Testis (tissue), 3 donors: ENCODE data around the gene SLC22A4. TPM values are rescaled to one million over a fixed set of nuclear protein-coding genes. Genes with fewer than 3 reads are reported as not detected.

Experiments
- DNase-seq: peaks from one replicate; pipeline ENCODE4 v3.0.0-alpha.2; 2019
- H3K27ac ChIP-seq, 2 donors: fragments of 200-600 bp; sonication (generic); one replicate each; pipeline ENCODE4 v1.5.1; 2019
- H3K27me3 ChIP-seq: fragments of 200-600 bp; sonication (generic); one replicate; pipeline ENCODE4 v1.5.1; 2019
- H3K36me3 ChIP-seq: fragments of 200-600 bp; sonication (generic); one replicate; pipeline ENCODE4 v1.5.1; 2017; ENCODE audit warnings: low read depth; ENCODE audit errors: missing control alignments
- H3K4me1 ChIP-seq: fragments of 200-600 bp; sonication (generic); one replicate; pipeline ENCODE4 v1.5.1; 2019
- H3K4me3 ChIP-seq, 2 donors: fragments of 200-600 bp; sonication (generic); one replicate each; pipeline ENCODE4 v1.5.1; 2017 to 2019
- H3K9me3 ChIP-seq: fragments of 200-600 bp; sonication (generic); one replicate; pipeline ENCODE4 v1.5.1; 2017
- CTCF ChIP-seq, 3 experiments: fragments of 450-650 bp in 2 of 3; fragments of 200-600 bp in 1 of 3; sonication (generic) in 1 of 3; IDR thresholded peaks; one replicate each; pipeline ENCODE4 v1.5.1; 2016 to 2019; ENCODE audit warnings: antibody characterized with exemption in 3 of 3, mild to moderate bottlenecking in 2 of 3, moderate library complexity in 1 of 3
- POLR2A ChIP-seq: fragments of 450-650 bp; IDR thresholded peaks from one replicate; pipeline ENCODE4 v1.6.1; 2017; ENCODE audit warnings: antibody characterized with exemption, mild to moderate bottlenecking, moderate library complexity
- WGBS, 2 donors: methylation state at CpG; one replicate each; pipeline ENCODE4 v1.1.5; 2018; 5-methylcytosine and 5-hydroxymethylcytosine counted together
- intact Hi-C: fragments of 100-400 bp; cut with DNase I; formaldehyde crosslinking; loops from one replicate; pipeline ENCODE4 v1.15.1; 2023; ENCODE audit warnings: low total_unique reads
- microRNA-seq, 2 donors: library from miRNA; unstranded; fragments of <30 nt; microRNA quantifications; one replicate each; pipeline ENCODE4, GENCODE V29; 2016; ENCODE audit warnings: borderline number of aligned reads in 2 of 2, borderline replicate concordance in 1 of 2
- polyA plus RNA-seq: library from polyadenylated mRNA; stranded (reverse); fragments of 350-450 nt; fragmentation: Illumina TruSeq; extraction: RNeasy Lipid Tissue Mini Kit (QIAGEN cat#74804); gene quantifications from one replicate; pipeline ENCODE4 v1.2.3, GENCODE V29; 2014; ENCODE audit warnings: low read depth, low replicate concordance; ENCODE audit not compliant: insufficient read depth
- small RNA-seq, 2 donors: library from RNA; depleted of rRNA; stranded (forward); fragments of <200 nt; gene quantifications; one replicate each; pipeline ENCODE3, GENCODE V24; 2016
- total RNA-seq, 2 donors: library from RNA; depleted of rRNA; stranded (reverse); fragments of >200 nt; gene quantifications; one replicate each; pipeline ENCODE4 v1.2.3, GENCODE V29; 2016

The SLC22A4 gene
- total and polyA plus RNA-seq, 3 donors from 2014 or later: 1.1 to 2.3 (median 1.5) TPM

- Histone ChIP-seq H3K27ac (no peak overlapping the region), H3K4me3 (no peak overlapping the region), H3K4me1 (peaks cover 25% of the 10 kb centered on the region), H3K9me3 (no peaks in the 10 kb centered on the region), H3K27me3 (no peaks in the 10 kb centered on the region), H3K36me3 (no peaks in the 10 kb centered on the region)
- DNase-seq: no peak
- TF ChIP-seq POLR2A: no peak
- TF ChIP-seq CTCF (IDR thresholded peaks at IDR 0.05): no peak
- WGBS, 2 donors: 85 to 94% methylated on average over 5 of the region's 5 CpGs
- intact Hi-C loops: no loop called here
These were observed 97.1 kb downstream of the SLC22A4 start for GRCh38 chr5:132391247-132391646.

- Histone ChIP-seq H3K27me3 (no peaks in the 10 kb centered on the region), H3K36me3 (no peaks in the 10 kb centered on the region), H3K4me3 (no peak overlapping the region), H3K4me1 (peaks cover 20% of the 10 kb centered on the region), H3K27ac (no peak overlapping the region), H3K9me3 (no peaks in the 10 kb centered on the region)
- intact Hi-C loops: no loop called here
- DNase-seq: no peak
- TF ChIP-seq CTCF (IDR thresholded peaks at IDR 0.05) (no peak), POLR2A (no peak)
These were observed 97.7 kb downstream of the SLC22A4 start for GRCh38 chr5:132391870-132392269.

GRCh38 chr5:132392411-132392810, 98.2 kb downstream of the SLC22A4 start:
- H3K9me3 ChIP-seq: no peaks in the 10 kb centered on the region
- DNase-seq: no peak
- 95 to 100% methylated on average over 6 to 8 of the region's 8 CpGs for WGBS, 2 donors
- no peaks in the 10 kb centered on the region for H3K36me3 ChIP-seq
- H3K4me3 ChIP-seq: no peak overlapping the region
- TF ChIP-seq CTCF (IDR thresholded peaks at IDR 0.05) (no peak), POLR2A (no peak)
- no peak overlapping the region for H3K27ac ChIP-seq
- no peaks in the 10 kb centered on the region for H3K27me3 ChIP-seq
- intact Hi-C loops: no loop called here
- H3K4me1 ChIP-seq: peaks cover 15% of the 10 kb centered on the region

- Histone ChIP-seq H3K27ac (no peak overlapping the region), H3K4me1 (peaks cover 8% of the 10 kb centered on the region), H3K4me3 (no peak overlapping the region), H3K36me3 (no peaks in the 10 kb centered on the region), H3K27me3 (no peaks in the 10 kb centered on the region), H3K9me3 (no peaks in the 10 kb centered on the region)
- intact Hi-C loops: no loop called here
- TF ChIP-seq CTCF (IDR thresholded peaks at IDR 0.05): no peak
- TF ChIP-seq POLR2A: no peak
- DNase-seq: no peak
- 94 to 98% methylated on average over 6 of the region's 6 CpGs for WGBS, 2 donors
These were observed 99.0 kb downstream of the SLC22A4 start for GRCh38 chr5:132392978-132393825.

Small RNA genes within 50 kb of the gene (microRNA-seq; reads per million reads assigned to microRNA genes)
- 0.69 to 2.1 reads per million in 2 donors for gene MIR3936

Small RNA genes within 50 kb of the gene (small RNA-seq; reads per million reads assigned to genes)
- gene MIR3936: 0 reads per million in 2 donors

Other genes with a start within 250 kb of the SLC22A4 start
- gene IL3, start 233.7 kb upstream of the SLC22A4 start, total RNA-seq: under 1 TPM in 1 of 2 donors, not detected in 1; 0.39 TPM
- not detected for gene IL3, start 233.7 kb upstream of the SLC22A4 start, polyA plus RNA-seq
- gene CSF2, start 220.6 kb upstream of the SLC22A4 start, total RNA-seq: not detected
- not detected for gene CSF2, start 220.6 kb upstream of the SLC22A4 start, polyA plus RNA-seq
- gene P4HA2, start 66.5 kb upstream of the SLC22A4 start, total RNA-seq: 10 to 100 TPM; 20.4 to 22.8 TPM
- 25.4 TPM for gene P4HA2, start 66.5 kb upstream of the SLC22A4 start, polyA plus RNA-seq
- gene PDLIM4, start 36.7 kb upstream of the SLC22A4 start, total RNA-seq: 10 to 100 TPM; 11.8 to 18.5 TPM
- 20.5 TPM for gene PDLIM4, start 36.7 kb upstream of the SLC22A4 start, polyA plus RNA-seq
- 10 to 100 TPM in 1 of 2 donors, 1 to 10 TPM in 1; 9.5 to 11.8 TPM for gene SLC22A5, start 75.3 kb downstream of the SLC22A4 start, total RNA-seq
- 11.9 TPM for gene SLC22A5, start 75.3 kb downstream of the SLC22A4 start, polyA plus RNA-seq
- gene IRF1, start 196.4 kb downstream of the SLC22A4 start, total RNA-seq: 10 to 100 TPM; 20.2 to 22.5 TPM
- gene IRF1, start 196.4 kb downstream of the SLC22A4 start, polyA plus RNA-seq: 31.7 TPM
- gene IL5, start 249.1 kb downstream of the SLC22A4 start, total RNA-seq: 10 to 100 TPM in 1 of 2 donors, 1 to 10 TPM in 1; 2.2 to 12.4 TPM
- gene IL5, start 249.1 kb downstream of the SLC22A4 start, polyA plus RNA-seq: 5.4 TPM